Measurements from ENCODE around the gene RPN1. TPM values are rescaled to one million over a fixed set of nuclear protein-coding genes. Genes with fewer than 3 reads are reported as not detected.

Gene RPN1
- total and polyA plus RNA-seq, 2 donors (not counting 3 experiments of a cell fraction or from before 2014, with no cell fraction given), result 250 to 266 TPM

- ChIA-PET POLR2A (no interaction called here), CTCF (interaction anchor here (1.0 kb wide), 1 partner anchor 109 kb away, joined by 3 read pairs; no protein-coding TSS in a partner anchor)
- Histone ChIP-seq H3K9me3 (replicated peaks; ENCODE audit: control insufficient read depth, insufficient read depth, low read length) (no peaks in the 10 kb centered on the region), H3K9me1 (replicated peaks; ENCODE audit: control insufficient read depth, extremely low read depth, insufficient read depth, low read length) (no peaks in the 10 kb centered on the region), H3K4me1 (ENCODE audit: control insufficient read depth, extremely low read depth, insufficient read depth, low read length) (peaks cover 1% of the 10 kb centered on the region), H3K36me3 (ENCODE audit: control insufficient read depth in 2 of 2, extremely low read depth in 1 of 2, insufficient read depth in 2 of 2, low read length in 2 of 2) (no peaks in the 10 kb centered on the region), H3K79me2 (ENCODE audit: control insufficient read depth, insufficient read depth, low read length) (no peaks in the 10 kb centered on the region), H3K9ac (replicated peaks; ENCODE audit: extremely low read depth, insufficient read depth, low read length) (no peak overlapping the region), H3K4me3 (replicated peaks in 1 of 3; ENCODE audit: insufficient read depth in 1 of 3, low read depth in 1 of 3, low read length in 3 of 3) (no peak overlapping the region), H3K27me3 (ENCODE audit: control insufficient read depth in 2 of 2, insufficient read depth in 2 of 2, low read length in 2 of 2) (no peaks in the 10 kb centered on the region), H2AFZ (ENCODE audit: low read depth, low read length) (no peak overlapping the region), H4K20me1 (replicated peaks; ENCODE audit: control insufficient read depth, extremely low read depth, insufficient read depth, low read length) (no peaks in the 10 kb centered on the region), H3K27ac (ENCODE audit: insufficient read depth, low read depth, low read length) (no peak overlapping the region), H3K4me2 (ENCODE audit: insufficient read depth, low read length) (no peak overlapping the region)
- TF ChIP-seq POLR2A (IDR thresholded peaks at IDR 0.05; ENCODE audit: low read depth, low read length) (no peak), CTCF (IDR thresholded peaks at IDR 0.05; ENCODE audit: extremely low read depth in 1 of 2, insufficient read depth in 1 of 2, low read depth in 1 of 2, low read length in 2 of 2) (no peak)
- intact Hi-C loops (cut with micrococcal nuclease), result no loop called here
- FAIRE-seq (no peak), DNase-seq (ENCODE audit: low read depth, low spot score) (no peak)
- BruUV-seq (replicated peaks), result no TSS peak
- dilution Hi-C loops (cut with MboI; ENCODE audit: extremely low pct_ligation_motif_present, low sequenced_read_pairs), result no loop called here
Measured at GRCh38 chr3:128686465-128686864, 35.8 kb upstream of the RPN1 start.

GRCh38 chr3:128684986-128685726, 34.5 kb upstream of the RPN1 start:
- Histone ChIP-seq H3K4me2 (ENCODE audit: insufficient read depth, low read length) (no peak overlapping the region), H3K9me1 (replicated peaks; ENCODE audit: control insufficient read depth, extremely low read depth, insufficient read depth, low read length) (no peaks in the 10 kb centered on the region), H3K27me3 (ENCODE audit: control insufficient read depth in 2 of 2, insufficient read depth in 2 of 2, low read length in 2 of 2) (no peaks in the 10 kb centered on the region), H3K4me1 (ENCODE audit: control insufficient read depth, extremely low read depth, insufficient read depth, low read length) (peaks cover 5% of the 10 kb centered on the region), H2AFZ (ENCODE audit: low read depth, low read length) (no peak overlapping the region), H3K9me3 (replicated peaks; ENCODE audit: control insufficient read depth, insufficient read depth, low read length) (no peaks in the 10 kb centered on the region), H3K9ac (replicated peaks; ENCODE audit: extremely low read depth, insufficient read depth, low read length) (no peak overlapping the region), H4K20me1 (replicated peaks; ENCODE audit: control insufficient read depth, extremely low read depth, insufficient read depth, low read length) (no peaks in the 10 kb centered on the region), H3K79me2 (ENCODE audit: control insufficient read depth, insufficient read depth, low read length) (no peaks in the 10 kb centered on the region), H3K27ac (ENCODE audit: insufficient read depth, low read depth, low read length) (no peak overlapping the region), H3K36me3 (ENCODE audit: control insufficient read depth in 2 of 2, extremely low read depth in 1 of 2, insufficient read depth in 2 of 2, low read length in 2 of 2) (no peaks in the 10 kb centered on the region), H3K4me3 (replicated peaks in 1 of 3; ENCODE audit: insufficient read depth in 1 of 3, low read depth in 1 of 3, low read length in 3 of 3) (no peak overlapping the region)
- no peak for DNase-seq (ENCODE audit: low read depth, low spot score)
- ChIA-PET POLR2A (interaction anchor here (0.6 kb wide), 1 partner anchor 19 kb away, joined by 3 read pairs; no protein-coding TSS in a partner anchor), CTCF (no interaction called here)
- intact Hi-C loops (cut with micrococcal nuclease) (no loop called here), dilution Hi-C loops (cut with MboI; ENCODE audit: extremely low pct_ligation_motif_present, low sequenced_read_pairs) (no loop called here)
- TF ChIP-seq MYC (IDR thresholded peaks at IDR 0.05; ENCODE audit: low read depth, low read length) (no peak), POLR2AphosphoS5 (IDR thresholded peaks at IDR 0.05; ENCODE audit: insufficient read depth, low read depth, low read length) (no peak), CTCF (IDR thresholded peaks at IDR 0.05; ENCODE audit: extremely low read depth in 1 of 2, insufficient read depth in 1 of 2, low read depth in 1 of 2, low read length in 2 of 2) (no peak), EZH2 (IDR thresholded peaks at IDR 0.05; ENCODE audit: borderline replicate concordance, low read depth, low read length, severe bottlenecking) (no peak), FOS (IDR thresholded peaks at IDR 0.05; ENCODE audit: borderline replicate concordance, insufficient read depth, low read length) (no peak), JUN (IDR thresholded peaks at IDR 0.05; ENCODE audit: borderline replicate concordance, insufficient read depth, insufficient read length, low read depth) (no peak)
- no peak for FAIRE-seq
- BruUV-seq (replicated peaks), result no TSS peak
